Endodermal cell (in vitro differentiated cells): ENCODE measurements around the gene PRKCE. TPM values are rescaled to one million over a fixed set of nuclear protein-coding genes. Genes with fewer than 3 reads are reported as not detected.

Source experiments
- DNase-seq: peaks from one replicate; pipeline ENCODE4 v3.0.0-alpha.2; 2017
- H3K27ac ChIP-seq: 2 replicates; pipeline ENCODE4 v1.5.1; 2013; ENCODE audit warnings: mild to moderate bottlenecking, low read depth, low read length, moderate library complexity
- H3K27me3 ChIP-seq: 2 replicates; pipeline ENCODE4 v1.6.1; 2013; ENCODE audit warnings: mild to moderate bottlenecking, low read length, moderate library complexity; ENCODE audit not compliant: insufficient read depth, control insufficient read depth, poor library complexity, severe bottlenecking
- H3K36me3 ChIP-seq: 2 replicates; pipeline ENCODE4 v1.7.0; 2013; ENCODE audit warnings: mild to moderate bottlenecking, low read length, moderate library complexity; ENCODE audit not compliant: control insufficient read depth, insufficient read depth
- H3K4me1 ChIP-seq: one replicate; pipeline ENCODE4 v1.7.0; 2013; ENCODE audit warnings: low read length; ENCODE audit not compliant: control insufficient read depth, insufficient read depth
- H3K4me3 ChIP-seq: 2 replicates; pipeline ENCODE4 v1.5.1; 2013; ENCODE audit warnings: mild to moderate bottlenecking, low read length, moderate library complexity
- H3K9ac ChIP-seq: 2 replicates; pipeline ENCODE4 v1.6.1; 2013; ENCODE audit warnings: mild to moderate bottlenecking, low read length, moderate library complexity; ENCODE audit not compliant: poor library complexity, severe bottlenecking; ENCODE audit errors: extremely low read depth
- H3K9me3 ChIP-seq: 2 replicates; pipeline ENCODE4 v1.6.1; 2013; ENCODE audit warnings: mild to moderate bottlenecking, low read length, moderate library complexity; ENCODE audit not compliant: control insufficient read depth
- H3K27ac Mint-ChIP-seq: 2 replicates; pipeline ENCODE4 v1.8.0; 2020; ENCODE audit warnings: mixed read lengths
- H3K27me3 Mint-ChIP-seq: 2 replicates; pipeline ENCODE4 v1.8.0; 2021; ENCODE audit warnings: mild to moderate bottlenecking, mixed read lengths; ENCODE audit not compliant: insufficient read depth
- H3K36me3 Mint-ChIP-seq: 2 replicates; pipeline ENCODE4 v1.8.0; 2020; ENCODE audit warnings: low read depth, mixed read lengths
- H3K4me1 Mint-ChIP-seq: 2 replicates; pipeline ENCODE4 v1.8.0; 2020; ENCODE audit warnings: mixed read lengths
- H3K4me3 Mint-ChIP-seq: 2 replicates; pipeline ENCODE4 v1.8.0; 2020; ENCODE audit warnings: mild to moderate bottlenecking, moderate library complexity, mixed read lengths
- H3K9me3 Mint-ChIP-seq: 2 replicates; pipeline ENCODE4 v1.8.0; 2020; ENCODE audit warnings: mild to moderate bottlenecking, mixed read lengths
- CTCF ChIP-seq: fragments of 200-600 bp; sonication (generic); conservative IDR thresholded peaks from 2 replicates; pipeline ENCODE4 v1.5.0; 2021; ENCODE audit warnings: antibody characterized with exemption, mild to moderate bottlenecking
- WGBS, 2 experiments: methylation state at CpG; one replicate each; pipeline versions ENCODE4 v1.1.5 to v1.1.7; 2013; ENCODE audit warnings: missing lambda C conversion rate in 2 of 2, mixed read lengths in 1 of 2; ENCODE audit not compliant: insufficient coverage in 1 of 2, insufficient read length in 1 of 2; 5-methylcytosine and 5-hydroxymethylcytosine counted together
- total RNA-seq, 2 donors: library from RNA; stranded (reverse); fragmentation: NEBNext Ultra II Directional in 1 of 2; extraction: Animal tissue kit (Norgen Biotek cat#: 25700) in 1 of 2; gene quantifications; 2 replicates in 1 of 2; 3 replicates in 1 of 2; pipeline ENCODE4 v1.2.1, GENCODE V29; 2021

PRKCE gene
- total RNA-seq, 2 donors from 2014 or later = 1.4 to 1.7 TPM

- DNase-seq = no peak
- Histone ChIP-seq H3K9me3 (peaks cover 8% of the 10 kb centered on the region), H3K27ac (no peak overlapping the region), H3K4me3 (no peak overlapping the region), H3K27me3 (no peaks in the 10 kb centered on the region), H3K4me1 (peaks cover 14% of the 10 kb centered on the region), H3K36me3 (no peaks in the 10 kb centered on the region), H3K9ac (no peak overlapping the region)
- H3K27me3 Mint-ChIP-seq = peaks cover 2% of the 10 kb centered on the region
- H3K27ac Mint-ChIP-seq = no peak overlapping the region
- no peak overlapping the region for H3K4me3 Mint-ChIP-seq
- 91 to 96% methylated on average over 4 to 7 of the region's 7 CpGs for WGBS, 2 experiments
- no peaks in the 10 kb centered on the region for H3K36me3 Mint-ChIP-seq
- peaks cover 20% of the 10 kb centered on the region for H3K9me3 Mint-ChIP-seq
- TF ChIP-seq CTCF = no peak
- peaks cover 55% of the 10 kb centered on the region for H3K4me1 Mint-ChIP-seq
Measured at GRCh38 chr2:46227674-46228289, 576.3 kb downstream of the PRKCE start.

DNA sequence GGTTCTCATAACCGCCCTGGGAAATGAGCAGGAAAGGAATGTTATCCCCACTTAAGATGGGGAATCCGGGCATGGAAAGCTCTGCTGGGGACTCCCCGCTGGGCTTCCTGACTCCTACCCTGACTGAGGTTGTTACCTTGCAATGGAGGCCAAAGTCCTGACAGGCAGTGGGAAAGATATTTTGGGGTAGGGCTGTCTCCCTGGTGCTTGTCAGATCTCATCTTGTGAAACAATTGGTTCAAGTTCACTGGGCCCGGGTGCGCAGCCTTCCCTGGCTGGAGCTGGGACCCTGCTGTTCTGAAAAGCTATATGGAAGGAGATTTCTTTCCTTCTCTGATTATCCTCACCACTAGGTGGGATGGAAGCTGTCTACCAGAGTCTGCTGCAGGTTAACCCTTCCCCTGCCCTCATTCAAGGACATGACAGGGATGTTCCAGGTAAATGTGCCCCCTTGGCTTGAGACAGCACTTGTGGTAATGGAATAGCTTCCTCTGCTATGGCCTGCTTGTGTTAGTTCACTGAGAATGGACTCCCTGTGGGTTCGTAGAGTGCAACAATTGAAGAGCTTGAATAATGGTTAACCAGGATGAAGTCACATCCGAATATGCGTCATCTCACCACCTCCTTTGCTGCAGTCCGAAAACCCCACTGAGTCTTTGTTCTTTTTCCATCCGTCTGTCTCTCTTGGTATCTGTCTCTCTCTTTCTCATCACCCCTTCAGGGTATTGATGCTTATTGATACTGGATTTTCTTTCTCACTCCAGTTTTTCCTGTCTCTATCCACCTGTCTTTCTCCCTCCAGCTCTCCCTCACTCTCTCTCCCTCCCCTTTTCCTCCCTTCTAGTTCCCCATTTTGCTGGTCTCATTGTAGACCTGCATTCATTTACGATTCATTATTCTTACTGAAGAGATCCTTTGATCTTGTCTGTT lies 577.9 kb downstream of the PRKCE start:
- H3K36me3 ChIP-seq = no peaks in the 10 kb centered on the region
- Mint-ChIP-seq H3K4me1 (peaks cover 55% of the 10 kb centered on the region), H3K9me3 (peaks cover 9% of the 10 kb centered on the region), H3K27me3 (no peaks in the 10 kb centered on the region), H3K36me3 (no peaks in the 10 kb centered on the region), H3K4me3 (no peak overlapping the region), H3K27ac (peak overlapping the region; percentile 37)
- peaks cover 8% of the 10 kb centered on the region for H3K9me3 ChIP-seq
- peak overlapping the region; percentile 51 for H3K27ac ChIP-seq
- no peak overlapping the region for H3K9ac ChIP-seq
- no peak overlapping the region for H3K4me3 ChIP-seq
- peaks cover 14% of the 10 kb centered on the region for H3K4me1 ChIP-seq
- no peaks in the 10 kb centered on the region for H3K27me3 ChIP-seq
- 49 to 52% methylated on average over 10 to 11 of the region's 11 CpGs for WGBS, 2 experiments
- TF ChIP-seq CTCF = peak; percentile 72
- peak; percentile 84 for DNase-seq

DNA sequence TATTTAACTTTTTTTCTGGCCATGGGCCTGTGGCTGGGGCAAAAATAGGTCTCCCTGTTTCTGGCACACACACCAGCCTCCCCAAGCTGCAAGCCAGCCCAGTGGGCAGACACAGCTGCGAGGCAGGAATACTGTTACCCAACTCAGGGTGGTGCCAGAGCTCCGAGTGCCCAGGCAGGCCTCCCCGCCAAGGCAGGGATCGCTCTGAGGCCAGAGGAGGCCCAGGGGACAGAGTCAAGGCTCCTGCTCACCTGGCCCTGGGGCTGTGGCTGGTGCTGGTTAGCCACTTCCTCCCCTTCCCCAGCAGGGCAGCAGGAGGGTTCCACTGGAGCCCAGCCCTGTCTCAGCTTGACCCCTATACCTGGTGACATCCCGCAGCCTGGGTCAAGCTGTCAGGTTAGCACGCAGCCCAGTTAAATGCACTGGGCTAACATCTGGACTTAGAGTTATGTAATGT lies 578.7 kb downstream of the PRKCE start:
- Histone ChIP-seq H3K27me3 (no peaks in the 10 kb centered on the region), H3K36me3 (no peaks in the 10 kb centered on the region), H3K27ac (no peak overlapping the region), H3K4me1 (peaks cover 14% of the 10 kb centered on the region), H3K9me3 (peaks cover under 1% of the 10 kb centered on the region), H3K9ac (no peak overlapping the region), H3K4me3 (no peak overlapping the region)
- peak overlapping the region; percentile 37 for H3K27ac Mint-ChIP-seq
- peak; percentile 41 for TF ChIP-seq CTCF
- DNase-seq = peak; percentile 80
- H3K36me3 Mint-ChIP-seq = no peaks in the 10 kb centered on the region
- H3K4me3 Mint-ChIP-seq = no peak overlapping the region
- 89% methylated on average over 6 of the region's 6 CpGs; no CpG with 5 or more reads in 1 of the 2 experiments for WGBS, 2 experiments
- peaks cover 2% of the 10 kb centered on the region for H3K9me3 Mint-ChIP-seq
- no peaks in the 10 kb centered on the region for H3K27me3 Mint-ChIP-seq
- H3K4me1 Mint-ChIP-seq = peaks cover 55% of the 10 kb centered on the region
